SK-N-MC (cell line): Measurements from ENCODE around the gene IL3RA.
A peak's percentile ranks its signal among the peaks of the same experiment; 100 is the strongest.

ENCODE experiments used
- EZH2 ChIP-seq: fragments of 200-600 bp; sonication (generic); IDR thresholded peaks from one replicate; pipeline ENCODE4 v1.6.1; 2017; ENCODE audit warnings: antibody characterized with exemption
- POLR2AphosphoS5 ChIP-seq: IDR thresholded peaks from 2 replicates; pipeline ENCODE4 v1.6.1; 2012; ENCODE audit warnings: mild to moderate bottlenecking, low read depth, low read length, borderline replicate concordance

GRCh38 chrX:1418901-1419544 lies 82.4 kb downstream of the IL3RA start:
- TF ChIP-seq POLR2AphosphoS5 (0 out of 2 replicates have a peak, but pooled peaks have one; percentile 15), EZH2 (no peak)
